Smooth muscle cell (in vitro differentiated cells): ENCODE results near the gene GMDS. TPM values are rescaled to one million over a fixed set of nuclear protein-coding genes. Genes with fewer than 3 reads are reported as not detected.

Experiments used
- DNase-seq: peaks from one replicate; lab custom pipeline; 2025; ENCODE audit not compliant: unreplicated experiment; lab: John Stamatoyannopoulos, UW
- H2AFZ ChIP-seq: fragments of 200-600 bp; sonication (generic); 2 replicates; pipeline ENCODE4 v1.6.0; 2016; ENCODE audit warnings: antibody characterized with exemption, low read depth, mild to moderate bottlenecking
- H3F3A ChIP-seq: fragments of 200-600 bp; sonication (generic); 2 replicates; pipeline ENCODE4 v1.6.0; 2017; ENCODE audit warnings: antibody characterized with exemption, low read depth
- H3K27ac ChIP-seq: fragments of 200-600 bp; sonication (generic); 2 replicates; pipeline ENCODE4 v1.5.1; 2016; ENCODE audit warnings: low read depth, mild to moderate bottlenecking
- H3K27me3 ChIP-seq: fragments of 200-600 bp; sonication (generic); 2 replicates; pipeline ENCODE4 v1.6.1; 2016; ENCODE audit warnings: low read depth, mild to moderate bottlenecking
- H3K36me3 ChIP-seq: fragments of 200-600 bp; sonication (generic); 2 replicates; pipeline ENCODE4 v1.5.1; 2016; ENCODE audit warnings: low read depth
- H3K4me1 ChIP-seq: fragments of 200-600 bp; sonication (generic); 2 replicates; pipeline ENCODE4 v1.5.1; 2016; ENCODE audit warnings: low read depth
- H3K4me2 ChIP-seq: fragments of 200-600 bp; sonication (generic); 2 replicates; pipeline ENCODE4 v1.6.0; 2016; ENCODE audit warnings: mild to moderate bottlenecking
- H3K4me3 ChIP-seq: fragments of 200-600 bp; sonication (generic); 2 replicates; pipeline ENCODE4 v1.5.1; 2016; ENCODE audit warnings: mild to moderate bottlenecking
- H3K79me2 ChIP-seq: fragments of 200-600 bp; sonication (generic); 2 replicates; pipeline ENCODE4 v1.6.0; 2016; ENCODE audit warnings: low read depth, mild to moderate bottlenecking
- H3K9ac ChIP-seq: fragments of 200-600 bp; sonication (generic); 2 replicates; pipeline ENCODE4 v1.6.0; 2016; ENCODE audit warnings: low read depth
- H3K9me3 ChIP-seq: fragments of 200-600 bp; sonication (generic); replicated peaks from 2 replicates; pipeline ENCODE4 v1.5.1; 2016; ENCODE audit warnings: low read depth
- H4K20me1 ChIP-seq: fragments of 200-600 bp; sonication (generic); 2 replicates; pipeline ENCODE4 v1.6.0; 2016; ENCODE audit warnings: low read depth
- CTCF ChIP-seq: fragments of 200-600 bp; sonication (generic); IDR thresholded peaks from 2 replicates; pipeline ENCODE4 v1.5.1; 2017; ENCODE audit warnings: borderline replicate concordance, mild to moderate bottlenecking, antibody characterized with exemption; ENCODE audit not compliant: insufficient read depth, poor library complexity, severe bottlenecking
- WGBS: methylation state at CpG from one replicate; pipeline ENCODE4 v1.1.7; 2016; ENCODE audit warnings: low lambda C conversion rate; 5-methylcytosine and 5-hydroxymethylcytosine counted together
- polyA plus RNA-seq: library from polyadenylated mRNA; unstranded; fragments of >200 nt; fragmentation: Nextera tagmentation; extraction: Ambion mirVana; gene quantifications from 2 replicates; pipeline ENCODE4 v1.2.1, GENCODE V29; 2016
- total RNA-seq: library from RNA; depleted of rRNA; stranded (reverse); fragments of >200 nt; gene quantifications from 2 replicates; pipeline ENCODE4 v1.2.3, GENCODE V29; 2014

The GMDS gene
- total and polyA plus RNA-seq, 2 experiments from 2014 or later, result 3.7 to 8.5 TPM

DNA sequence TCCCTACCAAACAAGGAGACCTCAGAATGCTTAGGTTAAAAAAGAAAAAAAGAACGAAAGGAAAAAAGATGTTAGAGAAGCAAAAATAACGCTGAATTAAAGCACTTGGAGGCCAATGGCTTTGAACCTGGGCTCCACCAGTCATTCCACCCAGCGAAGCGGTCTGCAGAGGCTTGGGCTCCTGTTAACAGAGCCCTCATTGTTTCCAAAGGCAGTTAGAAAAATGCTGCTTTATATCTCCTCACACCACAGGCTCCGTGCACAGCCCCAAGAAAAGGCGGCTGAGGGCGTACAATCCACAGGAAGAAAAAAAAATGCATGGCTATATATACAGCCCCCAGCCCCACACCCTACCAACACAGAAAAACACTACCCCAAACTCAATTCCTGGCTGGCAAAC lies 379.8 kb downstream of the GMDS start:
- H4K20me1 ChIP-seq, result no peaks in the 10 kb centered on the region
- H3K79me2 ChIP-seq, result no peaks in the 10 kb centered on the region
- no peaks in the 10 kb centered on the region for H3K36me3 ChIP-seq
- no peak overlapping the region for H3K9ac ChIP-seq
- TF ChIP-seq CTCF, result no peak
- peaks cover 97% of the 10 kb centered on the region for H3K27me3 ChIP-seq
- no peaks in the 10 kb centered on the region for H3K4me1 ChIP-seq
- no peaks in the 10 kb centered on the region for H3K9me3 ChIP-seq
- H2AFZ ChIP-seq, result no peak overlapping the region
- H3K27ac ChIP-seq, result no peak overlapping the region
- 52% methylated on average over 7 of the region's 7 CpGs for WGBS
- DNase-seq, result no peak
- H3K4me2 ChIP-seq, result no peak overlapping the region
- no peak overlapping the region for H3K4me3 ChIP-seq
- H3F3A ChIP-seq, result no peaks in the 10 kb centered on the region

DNA sequence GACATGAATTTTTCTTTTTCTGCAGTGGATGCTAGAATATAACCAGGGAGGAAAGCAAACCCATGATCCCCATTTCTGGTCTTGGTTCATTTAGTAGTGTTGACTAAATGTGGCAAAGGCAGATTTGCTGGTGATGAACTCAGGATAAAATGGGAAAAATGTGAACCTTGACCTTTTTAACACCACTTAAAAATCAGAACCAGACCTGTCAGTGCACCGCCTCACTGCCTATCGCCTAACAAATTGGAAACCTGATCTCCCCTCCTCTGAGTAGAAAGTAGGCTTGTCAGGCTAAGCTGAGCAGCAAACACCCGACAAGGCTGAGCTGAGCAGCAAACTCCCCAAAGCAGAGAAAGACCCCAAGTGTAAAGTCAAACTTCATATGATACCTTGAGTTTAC lies 380.9 kb downstream of the GMDS start:
- no peak overlapping the region for H3K4me3 ChIP-seq
- H3K79me2 ChIP-seq, result no peaks in the 10 kb centered on the region
- no peaks in the 10 kb centered on the region for H3K36me3 ChIP-seq
- H3F3A ChIP-seq, result no peaks in the 10 kb centered on the region
- H3K9ac ChIP-seq, result no peak overlapping the region
- no peak overlapping the region for H3K27ac ChIP-seq
- H4K20me1 ChIP-seq, result no peaks in the 10 kb centered on the region
- no peak overlapping the region for H2AFZ ChIP-seq
- WGBS, result 33% methylated on average over 3 of the region's 3 CpGs
- H3K9me3 ChIP-seq, result no peaks in the 10 kb centered on the region
- H3K4me1 ChIP-seq, result no peaks in the 10 kb centered on the region
- TF ChIP-seq CTCF, result no peak
- no peak for DNase-seq
- H3K4me2 ChIP-seq, result no peak overlapping the region
- peaks cover 97% of the 10 kb centered on the region for H3K27me3 ChIP-seq

- no peak overlapping the region for H3K4me3 ChIP-seq
- H4K20me1 ChIP-seq, result no peaks in the 10 kb centered on the region
- H3K79me2 ChIP-seq, result no peaks in the 10 kb centered on the region
- H2AFZ ChIP-seq, result no peak overlapping the region
- no peaks in the 10 kb centered on the region for H3K36me3 ChIP-seq
- no peak overlapping the region for H3K27ac ChIP-seq
- no peak overlapping the region for H3K9ac ChIP-seq
- DNase-seq, result no peak
- no peak overlapping the region for H3K4me2 ChIP-seq
- H3F3A ChIP-seq, result no peaks in the 10 kb centered on the region
- WGBS, result 77% methylated on average over 2 of the region's 2 CpGs
- TF ChIP-seq CTCF, result no peak
- H3K4me1 ChIP-seq, result no peaks in the 10 kb centered on the region
- H3K27me3 ChIP-seq, result peaks cover 99% of the 10 kb centered on the region
- H3K9me3 ChIP-seq, result no peaks in the 10 kb centered on the region
Observed at GRCh38 chr6:1862411-1862810, 383.0 kb downstream of the GMDS start.

- no peak for TF ChIP-seq CTCF
- no peak overlapping the region for H2AFZ ChIP-seq
- H3K79me2 ChIP-seq, result no peaks in the 10 kb centered on the region
- H3K4me3 ChIP-seq, result no peak overlapping the region
- no peaks in the 10 kb centered on the region for H4K20me1 ChIP-seq
- H3K4me1 ChIP-seq, result no peaks in the 10 kb centered on the region
- no peak for DNase-seq
- H3F3A ChIP-seq, result no peaks in the 10 kb centered on the region
- H3K9ac ChIP-seq, result no peak overlapping the region
- no peak overlapping the region for H3K27ac ChIP-seq
- 95% methylated on average over 4 of the region's 4 CpGs for WGBS
- H3K27me3 ChIP-seq, result peaks cover 93% of the 10 kb centered on the region
- no peaks in the 10 kb centered on the region for H3K9me3 ChIP-seq
- H3K36me3 ChIP-seq, result no peaks in the 10 kb centered on the region
- no peak overlapping the region for H3K4me2 ChIP-seq
Observed at GRCh38 chr6:1860756-1861348, 384.6 kb downstream of the GMDS start.
